Esophagus (tissue), 2 donors: ENCODE results near the gene KIF19. TPM values are rescaled to one million over a fixed set of nuclear protein-coding genes. Genes with fewer than 3 reads are reported as not detected.

Experiments
- H3K27ac ChIP-seq, 2 donors: one replicate each; pipeline ENCODE4 v1.5.1; 2013; ENCODE audit warnings: low read depth in 2 of 2, mild to moderate bottlenecking in 2 of 2, inconsistent platforms in 1 of 2, low read length in 1 of 2, moderate library complexity in 1 of 2
- H3K27me3 ChIP-seq, 2 donors: one replicate each; pipeline ENCODE4 v1.6.1; 2013; ENCODE audit warnings: low read length in 2 of 2, control low read depth in 1 of 2, mild to moderate bottlenecking in 1 of 2; ENCODE audit not compliant: insufficient read depth in 2 of 2, control insufficient read depth in 1 of 2
- H3K36me3 ChIP-seq, 2 donors: one replicate each; pipeline ENCODE4 v1.6.1; 2013; ENCODE audit warnings: low read length in 1 of 2; ENCODE audit not compliant: control insufficient read depth in 2 of 2, insufficient read depth in 2 of 2
- H3K4me1 ChIP-seq, 2 donors: one replicate each; pipeline ENCODE4 v1.6.1; 2013; ENCODE audit warnings: low read length in 1 of 2; ENCODE audit not compliant: control insufficient read depth in 2 of 2, insufficient read depth in 2 of 2
- H3K4me3 ChIP-seq, 2 donors: one replicate each; pipeline ENCODE4 v1.5.1; 2013; ENCODE audit warnings: low read length in 2 of 2, mild to moderate bottlenecking in 2 of 2, low read depth in 1 of 2, moderate library complexity in 1 of 2
- H3K9me3 ChIP-seq, 2 donors: one replicate each; pipeline ENCODE4 v1.6.1; 2013; ENCODE audit warnings: mild to moderate bottlenecking in 2 of 2, low read depth in 1 of 2, low read length in 1 of 2, moderate library complexity in 1 of 2; ENCODE audit not compliant: control insufficient read depth in 2 of 2, insufficient read depth in 1 of 2
- WGBS, 2 donors: extraction: QIAGEN DNeasy Blood & Tissue Kit; methylation state at CpG; one replicate each; pipeline ENCODE4 v1.1.7; 2013; 5-methylcytosine and 5-hydroxymethylcytosine counted together
- polyA plus RNA-seq, 2 donors: library from polyadenylated mRNA; stranded (reverse); fragments of 200-250 nt; gene quantifications; one replicate each; pipeline ENCODE4 v1.2.3, GENCODE V29; 2013
- donor health status: healthy with polysubstance abuse.
- donor health status: Bipolar disorder and iron deficiency.

The KIF19 gene
- polyA plus RNA-seq, 2 donors, result 0.43 to 0.47 TPM

DNA sequence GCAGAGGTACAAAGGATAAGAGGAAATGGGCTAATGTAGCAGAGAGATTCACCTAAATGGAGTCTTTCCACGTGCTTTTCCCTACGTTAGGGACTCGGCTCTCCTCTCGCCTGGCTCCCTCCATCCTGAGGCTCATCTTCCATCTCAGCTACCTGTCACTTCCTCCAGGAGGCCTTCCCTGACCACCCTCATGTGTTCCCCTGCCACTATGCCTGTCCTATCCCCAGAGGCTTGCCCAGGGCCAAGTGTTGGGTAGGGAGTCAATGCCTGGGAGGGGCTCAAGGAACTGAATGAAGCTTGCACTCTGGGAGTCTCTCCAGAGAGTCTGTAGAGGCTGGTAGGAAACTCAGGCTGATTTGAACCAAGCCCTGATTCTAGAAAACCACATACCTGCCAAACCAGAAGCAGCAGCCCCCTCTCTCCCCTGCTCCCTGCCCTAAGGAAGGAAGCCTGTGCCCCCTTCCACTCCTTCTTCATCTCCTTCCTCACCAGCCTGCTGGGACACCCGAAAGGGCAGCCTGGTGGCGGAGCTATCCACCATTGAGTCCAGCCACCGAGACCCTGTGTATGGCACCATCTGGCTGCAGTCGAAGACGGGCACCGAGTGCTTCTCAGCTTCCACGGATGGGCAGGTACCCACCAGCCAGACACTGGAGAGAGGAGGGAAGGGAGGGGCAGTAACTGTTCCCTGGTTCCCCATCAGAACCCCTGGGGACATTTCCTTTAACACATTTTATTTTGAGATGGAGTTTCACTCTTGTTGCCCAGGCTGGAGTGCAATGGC lies 26.6 kb upstream of the KIF19 start:
- no peaks in the 10 kb centered on the region for H3K4me1 ChIP-seq
- 83 to 88% methylated on average over 11 of the region's 11 CpGs for WGBS, 2 donors
- no peaks in the 10 kb centered on the region for H3K36me3 ChIP-seq
- no peaks in the 10 kb centered on the region for H3K27me3 ChIP-seq
- H3K27ac ChIP-seq, result no peak overlapping the region
- no peaks in the 10 kb centered on the region for H3K9me3 ChIP-seq
- H3K4me3 ChIP-seq, result no peak overlapping the region

GRCh38 chr17:74303305-74303704 lies 22.7 kb upstream of the KIF19 start:
- no peaks in the 10 kb centered on the region for H3K4me1 ChIP-seq
- H3K27ac ChIP-seq, result no peak overlapping the region
- no peaks in the 10 kb centered on the region for H3K9me3 ChIP-seq
- H3K36me3 ChIP-seq, result no peaks in the 10 kb centered on the region
- WGBS, 2 donors, result 88 to 92% methylated on average over 8 of the region's 8 CpGs
- H3K27me3 ChIP-seq, result no peaks in the 10 kb centered on the region
- no peak overlapping the region for H3K4me3 ChIP-seq

DNA sequence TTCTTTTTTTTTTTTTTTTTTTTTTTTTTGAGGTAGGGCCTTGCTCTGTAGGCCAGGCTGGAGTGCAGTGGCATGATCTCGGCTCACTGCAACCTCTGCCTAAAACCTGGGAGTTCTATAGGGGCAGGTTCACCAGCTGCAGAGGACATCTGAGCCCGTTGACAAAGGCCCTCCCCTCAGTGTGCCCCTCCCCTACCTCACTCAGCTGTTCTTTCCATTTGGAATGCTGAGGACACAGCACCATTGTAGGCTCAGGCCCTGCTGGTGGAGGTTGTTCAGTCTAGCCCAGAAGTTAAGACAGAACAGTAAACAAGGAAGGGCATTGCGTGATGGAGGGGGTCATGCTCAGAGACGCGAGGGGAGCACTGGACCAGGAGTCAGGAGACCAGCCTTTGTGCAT lies 21.8 kb upstream of the KIF19 start:
- Histone ChIP-seq H3K4me1 (no peaks in the 10 kb centered on the region), H3K27me3 (no peaks in the 10 kb centered on the region), H3K36me3 (no peaks in the 10 kb centered on the region), H3K9me3 (no peaks in the 10 kb centered on the region), H3K27ac (no peak overlapping the region), H3K4me3 (no peak overlapping the region)
- WGBS, 2 donors, result 68 to 73% methylated on average over 5 of the region's 5 CpGs

- Histone ChIP-seq H3K4me1 (no peaks in the 10 kb centered on the region), H3K27ac (no peak overlapping the region), H3K36me3 (no peaks in the 10 kb centered on the region), H3K4me3 (no peak overlapping the region), H3K9me3 (no peaks in the 10 kb centered on the region), H3K27me3 (no peaks in the 10 kb centered on the region)
- 51% methylated on average over 10 of the region's 10 CpGs for WGBS, 2 donors
These were observed 20.0 kb upstream of the KIF19 start for GRCh38 chr17:74305865-74306654.

- Histone ChIP-seq H3K36me3 (no peaks in the 10 kb centered on the region), H3K4me1 (no peaks in the 10 kb centered on the region), H3K9me3 (peaks cover 0 to 6% of the 10 kb centered on the region in 2 donors), H3K4me3 (no peak overlapping the region), H3K27ac (no peak overlapping the region), H3K27me3 (peaks cover 0 to 2% of the 10 kb centered on the region in 2 donors)
- 63 to 66% methylated on average over 15 of the region's 15 CpGs for WGBS, 2 donors
These were observed 17.8 kb upstream of the KIF19 start for GRCh38 chr17:74307984-74308773.

GRCh38 chr17:74309902-74310301 lies 16.1 kb upstream of the KIF19 start:
- Histone ChIP-seq H3K27me3 (peaks cover 0 to 2% of the 10 kb centered on the region in 2 donors), H3K27ac (no peak overlapping the region), H3K36me3 (no peaks in the 10 kb centered on the region), H3K4me3 (no peak overlapping the region), H3K4me1 (no peaks in the 10 kb centered on the region), H3K9me3 (peaks cover 0 to 6% of the 10 kb centered on the region in 2 donors)
- WGBS, 2 donors, result 50% methylated on average over 12 of the region's 12 CpGs

DNA sequence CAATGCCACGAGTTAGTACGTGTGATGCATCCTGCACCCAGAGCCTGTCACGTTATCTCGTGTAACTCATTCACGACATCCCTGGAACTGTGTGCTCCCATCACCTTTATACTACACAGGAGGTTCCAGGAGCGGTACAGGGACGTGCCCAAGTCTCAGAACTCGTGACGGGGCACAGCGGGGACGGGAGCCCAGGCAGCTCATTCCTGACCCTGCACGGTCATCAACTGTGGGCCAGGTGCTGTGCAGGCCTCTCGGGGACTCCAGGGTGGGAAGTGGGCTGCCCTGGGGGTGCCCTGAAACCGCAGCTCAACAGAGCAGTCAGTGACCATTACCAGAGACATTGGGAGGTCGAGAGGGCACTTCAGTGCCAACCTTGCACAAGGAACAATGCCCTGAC lies 11.1 kb upstream of the KIF19 start:
- peaks cover 0 to 3% of the 10 kb centered on the region in 2 donors for H3K4me1 ChIP-seq
- 76 to 81% methylated on average over 15 of the region's 15 CpGs for WGBS, 2 donors
- H3K27me3 ChIP-seq, result peaks cover 0 to 2% of the 10 kb centered on the region in 2 donors
- H3K27ac ChIP-seq, result no peak overlapping the region
- peaks cover 0 to 6% of the 10 kb centered on the region in 2 donors for H3K9me3 ChIP-seq
- H3K36me3 ChIP-seq, result no peaks in the 10 kb centered on the region
- no peak overlapping the region for H3K4me3 ChIP-seq

DNA sequence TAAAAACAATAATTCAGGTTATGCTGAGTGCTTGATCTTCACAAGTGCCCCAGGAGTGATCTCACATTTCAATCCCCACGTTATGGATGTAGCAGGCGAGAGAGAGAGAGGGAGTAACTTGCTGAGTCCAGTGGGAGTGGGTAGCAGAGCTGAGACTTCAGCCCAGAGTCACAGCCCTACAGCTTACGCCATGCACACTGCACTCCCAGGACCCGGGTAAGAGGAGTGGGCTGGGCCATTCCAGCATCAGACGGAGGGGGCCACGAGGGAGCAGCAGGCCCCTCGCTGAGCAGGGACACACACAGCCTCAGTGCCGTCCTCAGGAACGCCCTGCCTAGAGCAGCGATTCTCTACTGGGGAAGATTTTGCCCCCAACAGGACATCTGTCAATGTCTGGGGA lies 9.8 kb upstream of the KIF19 start:
- Histone ChIP-seq H3K4me3 (no peak overlapping the region), H3K27ac (no peak overlapping the region), H3K4me1 (peaks cover 0 to 3% of the 10 kb centered on the region in 2 donors), H3K36me3 (no peaks in the 10 kb centered on the region), H3K9me3 (peaks cover 0 to 6% of the 10 kb centered on the region in 2 donors), H3K27me3 (peaks cover 0 to 2% of the 10 kb centered on the region in 2 donors)
- WGBS, 2 donors, result 54 to 55% methylated on average over 10 of the region's 10 CpGs

GRCh38 chr17:74317071-74317470 lies 9.0 kb upstream of the KIF19 start:
- no peak overlapping the region for H3K4me3 ChIP-seq
- no peaks in the 10 kb centered on the region for H3K36me3 ChIP-seq
- H3K27ac ChIP-seq, result no peak overlapping the region
- H3K4me1 ChIP-seq, result peaks cover 0 to 3% of the 10 kb centered on the region in 2 donors
- H3K27me3 ChIP-seq, result peaks cover 0 to 3% of the 10 kb centered on the region in 2 donors
- peaks cover 0 to 6% of the 10 kb centered on the region in 2 donors for H3K9me3 ChIP-seq
- WGBS, 2 donors, result 62 to 70% methylated on average over 16 of the region's 16 CpGs
